Mesangial cell (primary cell): ENCODE data around the gene DNAJC15. TPM values are rescaled to one million over a fixed set of nuclear protein-coding genes. Genes with fewer than 3 reads are reported as not detected.

Experiments
- total RNA-seq: library from RNA; depleted of rRNA; stranded (reverse); fragments of >200 nt; gene quantifications from 2 replicates; pipeline ENCODE4 v1.2.3, GENCODE V29; 2015

DNAJC15 gene
- total RNA-seq = 11.9 and 16.4 TPM in 2 replicates

GRCh38 chr13:43023289-43023963, at the start of gene DNAJC15:
DNAJC15 (plus strand) TSS chr13:43023586; CDS start chr13:43023627, 41 bp downstream.

DNA sequence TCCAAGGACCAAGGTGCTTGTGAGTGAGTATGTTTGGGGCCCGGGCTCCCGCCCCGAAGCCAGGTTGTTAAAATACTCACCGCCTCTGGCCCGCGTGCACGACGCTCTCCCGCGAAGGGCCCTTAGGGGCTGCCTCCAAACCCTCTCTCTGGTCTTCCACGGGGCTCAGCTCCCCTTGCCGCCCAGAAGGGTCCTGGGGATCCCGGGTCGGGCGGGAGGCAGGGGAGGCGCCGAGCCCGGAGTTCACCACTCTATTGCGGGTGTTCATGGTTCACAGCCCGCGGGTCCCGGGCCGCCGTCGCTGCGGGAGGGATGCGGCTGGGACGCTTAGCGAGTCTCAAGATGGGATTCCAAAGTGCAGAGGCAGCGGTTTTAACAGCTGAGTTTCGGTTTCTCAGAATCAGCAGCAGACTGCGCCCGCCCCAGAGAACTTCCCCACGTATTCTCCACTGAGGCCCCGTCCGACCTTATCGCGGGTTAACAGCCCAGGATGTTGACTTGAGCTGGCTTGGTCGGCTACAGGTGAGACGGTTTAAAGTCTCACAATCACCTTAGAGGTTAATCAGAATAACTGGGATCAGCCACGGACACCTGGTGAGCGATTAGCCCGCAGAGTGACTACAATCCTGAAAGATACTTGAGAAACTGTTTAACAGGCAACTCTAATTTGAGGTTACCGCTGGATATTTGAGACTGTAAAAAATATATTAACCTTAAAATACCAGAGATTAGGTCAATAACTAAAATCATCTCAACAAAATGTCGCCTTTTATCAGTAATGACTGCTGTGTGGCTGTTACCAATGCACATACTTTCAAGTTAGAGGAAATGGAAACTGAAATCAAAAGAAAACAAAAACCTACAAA, 31.3 kb upstream of the DNAJC15 start, which contains the start of gene EPSTI1:
Gene EPSTI1 (minus strand): TSS at position 344 of the 866 bp plus-strand sequence. CDS start 76 bp downstream, at position 268.

Other genes starting within 250 kb of the DNAJC15 start
- gene FAM216B, start 242.0 kb upstream of the DNAJC15 start, total RNA-seq = not detected in 2 replicates
- 1.1 and 6.8 TPM in 2 replicates for gene EPSTI1, start 31.3 kb upstream of the DNAJC15 start, total RNA-seq